ENCODE data around the gene SNX33. TPM values are rescaled to one million over a fixed set of nuclear protein-coding genes. Genes with fewer than 3 reads are reported as not detected.
A peak's percentile ranks its signal among the peaks of the same experiment; 100 is the strongest.
"Not testable (repeated sequence)": the region's sequence is repeated elsewhere in the genome, so short reads cannot be mapped to it uniquely, and the experiment has no call there.

SNX33 gene
- total RNA-seq, 1 donor from 2014 or later = 15.0 TPM

GRCh38 chr15:75695220-75695619 lies 47.5 kb downstream of the SNX33 start:
- FAIRE-seq (no peak), DNase-seq (ENCODE audit: low read depth) (no peak)
- no peak overlapping the region for H3K4me3 ChIP-seq (ENCODE audit: low read depth, low read length)
- peaks cover 1% of the 10 kb centered on the region for H3K36me3 ChIP-seq (ENCODE audit: control insufficient read depth, insufficient read depth, low read length)
- H3K27me3 ChIP-seq (ENCODE audit: control insufficient read depth, insufficient read depth, low read length) = no peaks in the 10 kb centered on the region
- TF ChIP-seq CTCF (IDR thresholded peaks at IDR 0.05; ENCODE audit: insufficient read depth, low read length, severe bottlenecking) = no peak

GRCh38 chr15:75695634-75696310 lies 48.1 kb downstream of the SNX33 start:
- FAIRE-seq (no peak), DNase-seq (ENCODE audit: low read depth) (peak; percentile 36)
- Histone ChIP-seq H3K4me3 (ENCODE audit: low read depth, low read length) (no peak overlapping the region), H3K36me3 (ENCODE audit: control insufficient read depth, insufficient read depth, low read length) (no peaks in the 10 kb centered on the region), H3K27me3 (ENCODE audit: control insufficient read depth, insufficient read depth, low read length) (no peaks in the 10 kb centered on the region)
- no peak for TF ChIP-seq CTCF (IDR thresholded peaks at IDR 0.05; ENCODE audit: insufficient read depth, low read length, severe bottlenecking)

GRCh38 chr15:75696311-75696720 lies 48.6 kb downstream of the SNX33 start:
- no peak for TF ChIP-seq CTCF (IDR thresholded peaks at IDR 0.05; ENCODE audit: insufficient read depth, low read length, severe bottlenecking)
- Histone ChIP-seq H3K36me3 (ENCODE audit: control insufficient read depth, insufficient read depth, low read length) (no peaks in the 10 kb centered on the region), H3K4me3 (ENCODE audit: low read depth, low read length) (no peak overlapping the region), H3K27me3 (ENCODE audit: control insufficient read depth, insufficient read depth, low read length) (no peaks in the 10 kb centered on the region)
- FAIRE-seq (no peak), DNase-seq (ENCODE audit: low read depth) (peak; percentile 85)

- FAIRE-seq (no peak), DNase-seq (ENCODE audit: low read depth) (no peak)
- TF ChIP-seq CTCF (IDR thresholded peaks at IDR 0.05; ENCODE audit: insufficient read depth, low read length, severe bottlenecking) = no peak
- Histone ChIP-seq H3K4me3 (ENCODE audit: low read depth, low read length) (no peak overlapping the region), H3K36me3 (ENCODE audit: control insufficient read depth, insufficient read depth, low read length) (no peaks in the 10 kb centered on the region), H3K27me3 (ENCODE audit: control insufficient read depth, insufficient read depth, low read length) (no peaks in the 10 kb centered on the region)
These were observed 49.1 kb downstream of the SNX33 start for GRCh38 chr15:75696854-75697259.

- no peak for DNase-seq (ENCODE audit: low read depth)
- Histone ChIP-seq H3K4me3 (ENCODE audit: low read depth, low read length) (no peak overlapping the region), H3K36me3 (ENCODE audit: control insufficient read depth, insufficient read depth, low read length) (no peaks in the 10 kb centered on the region), H3K27me3 (ENCODE audit: control insufficient read depth, insufficient read depth, low read length) (no peaks in the 10 kb centered on the region)
- no peak for TF ChIP-seq CTCF (IDR thresholded peaks at IDR 0.05; ENCODE audit: insufficient read depth, low read length, severe bottlenecking)
- no peak for FAIRE-seq
These were observed 49.8 kb downstream of the SNX33 start for GRCh38 chr15:75697523-75697922.

GRCh38 chr15:75697974-75698747 lies 50.4 kb downstream of the SNX33 start:
- not testable (repeated sequence) for H3K36me3 ChIP-seq (ENCODE audit: control insufficient read depth, insufficient read depth, low read length); H3K4me3 ChIP-seq (ENCODE audit: low read depth, low read length); DNase-seq (ENCODE audit: low read depth); FAIRE-seq; H3K27me3 ChIP-seq (ENCODE audit: control insufficient read depth, insufficient read depth, low read length)

- not testable (repeated sequence) for FAIRE-seq; DNase-seq (ENCODE audit: low read depth); H3K36me3 ChIP-seq (ENCODE audit: control insufficient read depth, insufficient read depth, low read length); H3K27me3 ChIP-seq (ENCODE audit: control insufficient read depth, insufficient read depth, low read length); H3K4me3 ChIP-seq (ENCODE audit: low read depth, low read length)
These were observed 51.8 kb downstream of the SNX33 start for GRCh38 chr15:75699517-75699916.

GRCh38 chr15:75699961-75700874 lies 52.5 kb downstream of the SNX33 start:
- FAIRE-seq (peak; percentile 95), DNase-seq (ENCODE audit: low read depth) (peak; percentile 65)
- H3K4me3 ChIP-seq (ENCODE audit: low read depth, low read length); H3K27me3 ChIP-seq (ENCODE audit: control insufficient read depth, insufficient read depth, low read length); H3K36me3 ChIP-seq (ENCODE audit: control insufficient read depth, insufficient read depth, low read length): not testable (repeated sequence)
